Activated CD8-positive, alpha-beta memory T cell treated with anti-CD3 and anti-CD28 coated beads, Interleukin-2, amount 50 U/mL, for 24 hours (primary cell): Measurements from ENCODE around the gene CFAP161.

Experiments used
- DNase-seq: peaks from one replicate; pipeline ENCODE4 v3.0.0-alpha.2; 2020; ENCODE audit errors: extremely low read depth

Gene CFAP161

GRCh38 chr15:81183439-81183775 lies 49.3 kb downstream of the CFAP161 start:
- no peak for DNase-seq

- no peak for DNase-seq
Observed at GRCh38 chr15:81184188-81184587, 50.1 kb downstream of the CFAP161 start.

DNA sequence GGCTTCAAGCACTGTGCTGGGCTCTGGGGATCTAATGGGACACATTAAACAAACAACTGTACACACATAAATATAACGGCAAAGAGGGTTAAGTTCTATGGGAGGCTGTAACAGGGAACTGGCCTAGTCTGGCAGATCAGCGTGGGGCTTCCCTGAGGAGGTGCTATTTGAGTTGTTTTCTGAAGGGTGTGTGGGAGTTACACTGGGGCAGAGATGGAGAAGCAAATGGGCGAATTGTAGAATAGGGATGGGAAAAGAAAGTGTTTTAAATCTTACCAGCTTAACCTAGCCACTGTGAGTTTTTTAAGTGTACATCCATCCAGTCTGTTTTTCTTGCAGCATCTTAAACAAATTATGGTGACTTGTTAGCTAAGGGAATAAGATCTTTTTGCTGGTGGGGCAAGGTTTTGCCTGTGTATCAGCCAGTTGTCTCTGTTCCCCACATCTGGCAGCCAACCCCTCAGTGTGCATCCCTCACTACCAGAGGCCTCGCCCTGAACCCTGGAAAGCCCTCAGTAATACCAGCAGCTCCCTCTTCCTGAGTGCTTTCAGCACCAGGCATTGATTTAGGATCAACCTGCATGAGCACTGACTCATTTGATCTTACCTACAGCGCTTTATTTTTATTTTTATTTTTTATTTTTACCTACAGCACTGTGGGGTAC lies 51.7 kb downstream of the CFAP161 start:
- no peak for DNase-seq

DNA sequence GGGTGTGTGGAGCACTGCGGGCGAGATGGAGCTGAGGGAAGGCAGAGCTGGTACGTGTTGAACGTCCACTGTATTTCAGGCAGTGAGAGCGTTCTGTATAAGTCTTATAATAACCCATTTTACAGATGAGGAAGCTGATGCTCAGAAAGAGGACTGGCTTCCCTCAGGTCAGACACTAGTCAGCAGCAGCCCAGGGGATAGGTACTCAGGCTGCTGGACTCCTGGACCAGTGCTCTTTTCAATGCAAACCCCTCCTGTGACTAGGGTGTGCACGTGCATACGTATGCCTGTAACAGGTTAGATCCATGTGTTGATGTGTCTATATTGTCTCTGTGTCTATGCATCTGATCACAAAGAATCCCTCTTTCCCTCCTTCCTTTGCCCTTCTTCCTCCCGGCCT lies 54.3 kb downstream of the CFAP161 start:
- DNase-seq = no peak

DNA sequence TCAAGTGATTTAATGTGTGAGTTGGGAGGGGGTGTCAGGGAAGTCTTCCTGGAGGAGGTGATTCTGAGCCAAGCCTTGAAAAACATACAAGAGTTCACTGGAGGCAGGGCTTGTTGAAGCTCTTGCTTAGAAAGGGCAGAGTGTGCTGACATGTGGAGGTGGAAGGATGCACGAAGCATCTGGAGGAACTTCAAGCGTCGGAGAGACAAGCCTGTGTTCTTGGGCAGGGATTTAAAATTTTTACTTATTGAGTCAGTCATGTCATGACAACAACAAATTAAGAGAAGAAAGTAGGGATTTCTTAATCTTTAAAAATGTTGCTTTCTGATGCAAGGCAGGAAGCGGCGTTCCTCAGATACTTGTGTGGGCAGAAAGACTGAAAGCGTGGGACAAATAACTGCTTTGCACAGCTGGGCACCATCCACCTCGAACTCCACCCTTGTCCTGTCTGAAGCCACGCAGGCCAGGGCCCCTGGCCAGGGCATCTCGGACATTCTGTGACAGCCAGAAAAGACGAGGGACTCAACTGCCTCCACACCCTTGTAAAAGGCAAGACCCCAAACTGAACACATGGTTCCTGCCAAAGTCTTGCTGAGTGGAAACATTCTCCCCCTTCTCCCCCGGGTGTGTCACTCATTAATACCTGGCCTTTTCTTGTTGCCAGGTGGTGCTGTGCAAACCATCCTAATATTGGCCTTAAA lies 55.7 kb downstream of the CFAP161 start:
- no peak for DNase-seq

GRCh38 chr15:81190922-81191507 lies 56.9 kb downstream of the CFAP161 start:
- no peak for DNase-seq

DNA sequence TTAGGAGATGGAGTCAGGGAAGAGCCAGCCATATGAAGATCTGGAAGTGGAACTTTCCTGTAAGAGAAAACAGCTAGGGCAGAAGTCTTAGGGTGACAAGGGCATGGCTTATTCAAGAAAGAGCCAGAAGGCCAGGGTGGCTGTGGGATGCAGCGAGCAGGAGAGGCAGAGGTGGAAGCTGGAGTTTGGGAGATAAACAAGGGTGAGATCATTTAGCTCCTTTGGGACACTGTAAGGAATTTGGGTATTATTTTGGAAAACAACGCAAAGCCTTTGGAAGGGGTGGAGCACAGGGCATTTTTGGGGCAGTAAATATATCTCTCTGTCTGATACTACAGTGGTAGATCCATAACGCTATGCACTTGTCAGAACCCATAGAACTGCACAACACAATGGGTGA lies 57.6 kb downstream of the CFAP161 start:
- DNase-seq = no peak

- no peak for DNase-seq
Observed at GRCh38 chr15:81194723-81195122, 60.7 kb downstream of the CFAP161 start.

GRCh38 chr15:81195339-81195864 lies 61.3 kb downstream of the CFAP161 start:
- no peak for DNase-seq

DNA sequence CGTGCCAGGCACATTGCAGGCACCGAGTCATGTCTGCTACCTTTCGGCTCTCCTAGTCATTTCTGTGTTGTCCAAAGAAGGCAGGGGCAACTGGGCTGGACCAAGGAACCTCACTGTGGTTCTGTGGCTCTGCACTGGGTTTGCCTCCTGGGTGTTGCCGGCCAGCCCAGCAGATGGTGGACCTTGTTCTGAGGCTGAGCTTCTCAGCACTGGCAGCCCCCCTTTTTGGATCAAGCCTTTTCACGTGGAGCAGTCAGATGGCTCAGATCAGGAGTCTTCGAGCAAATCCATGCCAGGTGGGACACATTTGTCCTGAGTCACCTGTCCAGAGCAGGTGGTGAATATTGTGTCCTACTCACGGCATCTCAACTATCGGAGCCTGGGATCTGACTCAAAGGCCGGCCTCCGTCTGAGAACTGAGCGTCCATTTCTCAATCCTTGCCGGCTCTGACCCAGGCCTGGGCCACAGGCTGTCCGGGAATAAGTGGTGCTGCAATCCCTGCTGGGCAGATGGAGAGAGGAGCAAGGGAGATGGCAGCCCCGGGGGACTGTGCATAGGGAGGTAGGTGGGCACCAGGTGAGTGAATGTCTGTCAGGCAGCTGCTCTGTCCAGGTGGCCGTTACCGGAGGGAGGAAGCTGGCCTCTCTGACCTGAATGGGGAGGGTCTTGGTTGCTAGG lies 62.6 kb downstream of the CFAP161 start, which contains the start of gene IL16:
Gene IL16 (plus strand): TSS at position 304 of the 679 bp plus-strand sequence. CDS start 28,521 bp downstream, outside the sequence.
- DNase-seq = no peak

DNA sequence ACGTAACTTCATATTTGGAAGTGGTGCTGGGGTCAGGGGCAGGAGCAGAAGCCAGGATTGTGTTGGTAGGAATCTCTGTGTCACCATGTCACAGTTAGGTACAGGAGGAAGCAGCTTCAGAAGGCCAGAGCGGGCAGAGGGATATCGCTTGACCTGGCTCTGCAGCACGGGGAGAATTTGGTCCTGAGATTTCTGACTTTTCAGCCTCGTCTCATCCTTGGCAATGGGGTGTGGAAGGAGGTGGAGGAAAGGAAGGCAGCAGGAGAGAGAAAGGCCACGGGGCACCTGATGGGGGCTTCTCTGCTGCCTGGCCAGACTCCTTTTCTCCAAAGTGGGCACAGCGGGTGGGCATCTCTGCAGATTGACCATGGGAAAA lies 63.2 kb downstream of the CFAP161 start:
- no peak for DNase-seq

GRCh38 chr15:81197688-81198281 lies 63.7 kb downstream of the CFAP161 start:
- no peak for DNase-seq
